Keratinocyte (primary cell): ENCODE results near the gene FOXO1. TPM values are rescaled to one million over a fixed set of nuclear protein-coding genes. Genes with fewer than 3 reads are reported as not detected.
A peak's percentile ranks its signal among the peaks of the same experiment; 100 is the strongest.

Experiments
- DNase-seq: peaks from one replicate; pipeline ENCODE4 v3.0.0-alpha.2; 2011; ENCODE audit warnings: low read depth, missing footprints, low spot score
- FAIRE-seq: peaks from 2 replicates; lab custom pipeline; 2011; peaks lifted over from hg19 to GRCh38; lab: Jason Lieb, UNC
- H2AFZ ChIP-seq: 2 replicates; pipeline ENCODE4 v1.6.0; 2012; ENCODE audit warnings: low read length, control low read depth, inconsistent platforms; ENCODE audit not compliant: control insufficient read depth
- H3K27ac ChIP-seq: 2 replicates; pipeline ENCODE4 v1.5.1; 2011; ENCODE audit warnings: low read length; ENCODE audit not compliant: control insufficient read depth, insufficient read depth
- H3K27me3 ChIP-seq: 3 replicates; pipeline ENCODE4 v1.6.0; 2011; ENCODE audit warnings: low read length; ENCODE audit not compliant: control insufficient read depth, insufficient read depth; ENCODE audit errors: extremely low read depth
- H3K36me3 ChIP-seq, 2 experiments: 2 replicates in 1 of 2; 3 replicates in 1 of 2; pipeline ENCODE4 v1.5.1; 2011; ENCODE audit warnings: low read length in 2 of 2, mild to moderate bottlenecking in 1 of 2; ENCODE audit not compliant: control insufficient read depth in 2 of 2, insufficient read depth in 2 of 2; ENCODE audit errors: extremely low read depth in 1 of 2
- H3K4me1 ChIP-seq: 3 replicates; pipeline ENCODE4 v1.5.1; 2011; ENCODE audit warnings: low read length; ENCODE audit not compliant: control insufficient read depth, insufficient read depth; ENCODE audit errors: extremely low read depth
- H3K4me2 ChIP-seq: 3 replicates; pipeline ENCODE4 v1.6.0; 2011; ENCODE audit warnings: low read depth, low read length; ENCODE audit not compliant: control insufficient read depth, insufficient read depth; ENCODE audit errors: extremely low read depth
- H3K4me3 ChIP-seq, 3 experiments: fragments of 200-600 bp in 1 of 3; sonication (generic) in 1 of 3; 2 replicates in 2 of 3; 3 replicates in 1 of 3; pipeline ENCODE4 v1.5.1; 2011 to 2016; ENCODE audit warnings: low read length in 3 of 3, mild to moderate bottlenecking in 3 of 3, control low read depth in 2 of 3, inconsistent platforms in 1 of 3, low read depth in 1 of 3, mixed read lengths in 1 of 3, mixed run types in 1 of 3, moderate library complexity in 1 of 3; ENCODE audit not compliant: control insufficient read depth in 2 of 3, insufficient read depth in 2 of 3; ENCODE audit errors: extremely low read depth in 1 of 3
- H3K79me2 ChIP-seq: 2 replicates; pipeline ENCODE4 v1.6.0; 2012; ENCODE audit warnings: low read length; ENCODE audit not compliant: control insufficient read depth, insufficient read depth
- H3K9ac ChIP-seq: 3 replicates; pipeline ENCODE4 v1.6.0; 2011; ENCODE audit warnings: low read length; ENCODE audit not compliant: control insufficient read depth, insufficient read depth; ENCODE audit errors: extremely low read depth
- H3K9me1 ChIP-seq: 3 replicates; pipeline ENCODE4 v1.6.0; 2011; ENCODE audit warnings: low read length; ENCODE audit not compliant: control insufficient read depth, insufficient read depth; ENCODE audit errors: extremely low read depth
- H3K9me3 ChIP-seq: 2 replicates; pipeline ENCODE4 v1.5.1; 2012; ENCODE audit warnings: low read depth, low read length; ENCODE audit not compliant: control insufficient read depth
- H4K20me1 ChIP-seq: 3 replicates; pipeline ENCODE4 v1.6.0; 2011; ENCODE audit warnings: low read length; ENCODE audit not compliant: control insufficient read depth, insufficient read depth; ENCODE audit errors: extremely low read depth
- CTCF ChIP-seq, 3 experiments: IDR thresholded peaks in 1 of 3; conservative IDR thresholded peaks in 1 of 3; optimal IDR thresholded peaks in 1 of 3; 2 replicates in 2 of 3; 3 replicates in 1 of 3; pipeline versions ENCODE3 to v1.5.1; 2011; ENCODE audit warnings: low read length in 3 of 3, mild to moderate bottlenecking in 3 of 3, moderate library complexity in 2 of 3, control low read depth in 1 of 3, inconsistent platforms in 1 of 3; ENCODE audit not compliant: insufficient read depth in 2 of 3; ENCODE audit errors: extremely low read depth in 1 of 3
- EZH2 ChIP-seq: IDR thresholded peaks from one replicate; pipeline ENCODE4 v1.6.1; 2012; ENCODE audit warnings: inconsistent platforms, mild to moderate bottlenecking, low read length, moderate library complexity
- dilution Hi-C: fragments of 300-500 bp; cut with MboI; formaldehyde crosslinking; loops from one replicate; pipeline ENCODE4 v1.7.0; 2020; ENCODE audit warnings: low sequenced_read_pairs; ENCODE audit not compliant: extremely low pct_ligation_motif_present
- polyA plus RNA-seq, 5 experiments: library from polyadenylated mRNA; depleted of rRNA in 3 of 5; stranded (reverse) in 3 of 5; stranded (forward) in 1 of 5; unstranded in 1 of 5; fragments of >200 nt; gene quantifications; 1 replicate in 1 of 5; 2 replicates in 3 of 5; 3 replicates in 1 of 5; pipeline versions ENCODE4 v1.2.1 to v1.2.3, GENCODE V29; 2011 to 2012; ENCODE audit warnings: missing spikeins in 2 of 5, low read depth in 1 of 5, low replicate concordance in 1 of 5

Gene FOXO1
- polyA plus RNA-seq, 1 donor (not counting 4 experiments of a cell fraction or from before 2014, with no cell fraction given): 8.3 TPM

- Histone ChIP-seq H2AFZ (no peak overlapping the region), H3K4me3 (no peak overlapping the region), H3K4me2 (peak overlapping the region; percentile 3), H3K9ac (no peak overlapping the region), H3K79me2 (peaks cover 58% of the 10 kb centered on the region), H3K9me3 (no peaks in the 10 kb centered on the region), H3K27ac (no peak overlapping the region), H4K20me1 (no peaks in the 10 kb centered on the region), H3K36me3 (no peaks in the 10 kb centered on the region), H3K4me1 (peaks cover 26% of the 10 kb centered on the region), H3K9me1 (no peaks in the 10 kb centered on the region), H3K27me3 (no peaks in the 10 kb centered on the region)
- dilution Hi-C loops: no loop called here
- DNase-seq (no peak), FAIRE-seq (no peak)
- TF ChIP-seq EZH2 (no peak), CTCF (optimal IDR thresholded peaks at IDR 0.05 in 1 of 3, IDR thresholded peaks at IDR 0.05 in 1 of 3, conservative IDR thresholded peaks at IDR 0.05 in 1 of 3; ENCODE audit: extremely low read depth in 1 of 3, insufficient read depth in 2 of 3, low read length in 3 of 3) (no peak)
Measured at GRCh38 chr13:40660141-40660664, 6.2 kb downstream of the FOXO1 start.

GRCh38 chr13:40657951-40658350 is 8.5 kb downstream of the FOXO1 start:
- Histone ChIP-seq H3K36me3 (no peaks in the 10 kb centered on the region), H3K4me3 (no peak overlapping the region), H4K20me1 (no peaks in the 10 kb centered on the region), H3K27ac (no peak overlapping the region), H3K79me2 (peaks cover 50% of the 10 kb centered on the region), H2AFZ (no peak overlapping the region), H3K27me3 (no peaks in the 10 kb centered on the region), H3K4me2 (no peak overlapping the region), H3K9me3 (no peaks in the 10 kb centered on the region), H3K4me1 (peaks cover 15% of the 10 kb centered on the region), H3K9me1 (no peaks in the 10 kb centered on the region), H3K9ac (no peak overlapping the region)
- dilution Hi-C loops: no loop called here
- FAIRE-seq (no peak), DNase-seq (no peak)
- TF ChIP-seq EZH2 (no peak), CTCF (optimal IDR thresholded peaks at IDR 0.05 in 1 of 3, IDR thresholded peaks at IDR 0.05 in 1 of 3, conservative IDR thresholded peaks at IDR 0.05 in 1 of 3; ENCODE audit: extremely low read depth in 1 of 3, insufficient read depth in 2 of 3, low read length in 3 of 3) (no peak)
